ENCODE results near the gene GBX2.
A peak's percentile ranks its signal among the peaks of the same experiment; 100 is the strongest.

GBX2 gene

DNA sequence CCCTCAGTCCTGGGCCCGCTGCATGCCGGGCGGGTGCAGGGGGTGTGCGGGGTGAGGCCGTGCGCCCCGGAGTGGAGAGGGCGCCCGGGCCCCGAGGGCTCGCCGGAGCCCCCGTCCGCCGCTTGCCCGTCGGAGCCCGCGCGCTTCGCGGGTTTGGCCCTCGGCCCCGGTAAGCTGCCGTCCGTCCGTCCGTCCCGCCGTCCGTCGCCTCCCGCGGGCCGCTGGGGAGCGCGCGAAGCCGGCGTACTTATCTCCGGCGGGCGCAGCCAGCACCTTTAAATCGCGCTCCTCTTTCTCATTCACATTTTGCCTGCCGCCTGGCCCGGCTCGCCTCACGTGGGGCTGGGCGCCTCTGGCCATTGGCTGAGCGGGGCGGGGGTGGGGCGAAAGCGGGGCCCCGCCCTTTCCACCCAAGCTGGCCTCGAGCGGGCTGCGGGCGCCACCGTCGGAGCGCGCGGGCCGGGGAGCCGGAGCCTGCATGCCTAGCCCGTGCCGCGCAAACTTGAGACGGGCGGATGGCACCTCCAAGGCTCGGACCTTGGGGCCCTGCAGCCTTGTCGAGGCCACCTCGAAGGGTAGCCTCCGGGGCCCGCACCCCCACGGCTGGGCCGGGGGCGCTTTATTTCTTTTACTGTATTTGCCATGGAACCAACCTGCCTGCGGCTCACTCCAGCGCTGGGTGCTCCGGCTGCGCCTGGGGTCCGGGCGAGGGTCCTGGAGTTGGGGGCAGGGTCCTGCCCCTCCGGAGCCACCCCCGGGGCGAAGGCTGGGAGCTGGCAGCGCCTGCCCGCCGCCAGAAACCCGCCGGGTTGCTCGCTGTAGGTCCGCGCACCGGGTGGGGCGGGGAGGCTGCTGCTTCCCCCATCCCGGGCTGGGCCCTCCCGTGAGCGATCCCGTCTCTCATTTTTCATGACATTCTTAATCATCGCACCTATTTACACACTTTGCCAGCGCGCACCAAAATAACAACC, at the start of gene GBX2:
Gene GBX2 (minus strand): TSS at position 277 of the 971 bp plus-strand sequence. CDS start 415 bp downstream, outside the sequence.
- peak; percentile 37 for DNase-seq

DNA sequence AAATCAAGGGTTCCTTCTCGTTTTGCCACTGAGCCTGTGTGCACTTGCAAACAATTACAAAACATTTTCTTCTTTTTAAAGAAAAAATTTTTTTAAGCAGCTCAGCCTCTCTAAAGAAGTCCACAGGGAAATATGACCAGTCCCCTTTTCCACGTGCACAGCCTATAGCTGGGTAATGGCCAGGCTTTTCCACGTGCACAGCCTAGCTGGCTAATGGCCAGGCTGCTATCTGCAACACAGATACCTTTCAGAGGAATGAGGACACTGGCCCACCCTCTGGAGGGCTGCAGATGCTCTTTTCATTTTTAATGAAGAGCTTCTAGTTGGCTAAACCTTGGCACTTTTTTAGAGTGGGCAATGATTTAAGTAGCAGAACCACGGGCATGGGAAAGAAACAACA, 49.7 kb upstream of the GBX2 start:
- no peak for DNase-seq

DNA sequence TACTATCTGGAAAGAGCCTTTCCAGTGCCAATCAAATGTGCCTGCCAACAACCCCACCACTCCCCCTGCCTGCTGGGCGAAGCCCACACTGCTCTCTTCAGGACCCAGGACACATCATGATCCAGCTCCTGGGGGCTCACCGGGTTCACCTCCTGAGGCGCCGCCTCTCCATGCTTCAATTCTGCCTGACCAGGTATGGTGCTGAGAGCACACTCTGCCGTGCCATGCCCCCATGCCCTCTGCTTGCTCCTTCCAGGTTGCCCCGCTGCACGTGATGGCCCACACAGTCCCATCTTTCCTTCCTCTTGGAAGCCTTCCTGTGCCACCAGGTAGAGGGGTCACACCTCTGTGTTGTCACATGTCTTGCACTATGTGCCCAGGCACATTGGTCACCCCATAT, 48.5 kb upstream of the GBX2 start:
- DNase-seq = no peak

DNA sequence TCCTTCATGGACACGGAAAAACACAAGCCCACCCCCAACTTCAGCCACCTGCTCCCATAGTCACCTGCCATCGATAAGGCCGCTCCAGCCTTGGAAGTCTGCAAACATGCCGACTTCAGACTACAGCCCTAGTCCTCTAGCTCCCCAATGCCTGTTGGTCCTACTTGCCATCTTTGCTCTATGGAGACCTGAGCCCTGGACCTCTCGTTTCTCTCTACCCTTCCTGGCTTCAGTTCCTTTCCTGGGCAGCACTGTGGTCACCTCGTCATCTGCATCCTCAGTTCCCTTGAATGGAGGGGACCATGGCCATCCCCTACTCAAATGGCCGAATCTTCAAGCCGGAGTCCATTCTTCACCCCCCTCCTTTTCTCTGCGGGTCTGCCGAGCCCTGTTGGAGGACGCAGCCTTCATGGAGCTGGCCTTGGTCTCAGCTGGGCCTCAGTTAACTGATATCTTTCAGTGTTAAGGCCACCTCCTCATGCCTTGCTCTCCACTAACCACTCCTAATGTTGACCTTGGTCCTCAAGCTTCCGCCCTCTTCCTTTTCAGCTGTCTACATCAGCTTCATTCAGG, 47.7 kb upstream of the GBX2 start:
- no peak for DNase-seq

DNA sequence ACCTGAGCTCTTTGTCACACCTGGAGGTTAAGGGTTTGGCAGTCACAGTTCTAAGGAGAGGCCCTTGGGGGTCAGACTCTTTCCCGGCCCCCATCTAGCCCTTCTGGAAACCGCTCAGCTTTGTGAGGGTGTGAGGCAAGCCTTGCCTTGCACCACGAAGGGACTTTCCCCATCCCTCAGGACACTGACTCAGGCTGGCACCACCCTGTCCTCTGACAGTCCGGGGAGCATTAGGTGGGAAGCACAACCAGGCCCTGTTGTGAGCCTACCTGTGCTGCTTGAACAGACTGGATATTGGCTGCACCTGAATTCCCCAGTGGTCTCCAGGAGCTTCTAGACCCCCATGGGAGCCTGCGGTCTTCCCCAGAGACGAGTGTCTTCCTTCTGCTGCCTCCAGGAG, 47.0 kb upstream of the GBX2 start:
- no peak for DNase-seq

DNA sequence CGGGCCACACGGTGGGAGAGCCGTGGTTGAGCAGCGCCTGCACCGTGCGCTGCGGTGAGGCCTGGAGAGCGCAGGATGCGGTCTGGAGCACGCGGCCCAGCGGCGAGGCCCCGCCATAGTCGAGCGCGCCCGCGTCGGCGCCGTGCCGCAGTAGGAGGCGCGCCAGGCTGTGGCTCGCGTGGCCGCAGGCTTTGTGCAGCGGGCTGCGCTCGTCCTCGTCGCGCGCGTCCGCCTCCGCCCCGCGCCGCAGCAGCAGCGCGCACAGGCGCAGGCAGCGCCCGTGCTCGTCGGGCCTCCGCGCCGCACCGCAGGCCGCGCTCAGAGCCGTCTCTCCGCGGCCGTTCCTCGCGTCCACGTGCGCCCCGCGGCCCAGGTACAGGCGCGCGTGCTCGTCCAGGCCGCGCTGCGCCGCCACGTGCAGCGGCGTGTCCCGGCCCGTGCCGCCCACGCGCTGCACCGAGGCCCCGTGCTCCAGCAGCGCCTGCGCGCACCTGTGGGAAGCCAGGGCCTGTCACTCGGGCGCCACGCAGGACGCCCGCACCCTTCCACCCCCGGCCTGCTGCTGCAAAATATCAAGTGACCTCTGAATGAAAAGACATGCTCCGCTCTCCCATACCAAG, 46.3 kb upstream of the GBX2 start:
- no peak for DNase-seq

DNA sequence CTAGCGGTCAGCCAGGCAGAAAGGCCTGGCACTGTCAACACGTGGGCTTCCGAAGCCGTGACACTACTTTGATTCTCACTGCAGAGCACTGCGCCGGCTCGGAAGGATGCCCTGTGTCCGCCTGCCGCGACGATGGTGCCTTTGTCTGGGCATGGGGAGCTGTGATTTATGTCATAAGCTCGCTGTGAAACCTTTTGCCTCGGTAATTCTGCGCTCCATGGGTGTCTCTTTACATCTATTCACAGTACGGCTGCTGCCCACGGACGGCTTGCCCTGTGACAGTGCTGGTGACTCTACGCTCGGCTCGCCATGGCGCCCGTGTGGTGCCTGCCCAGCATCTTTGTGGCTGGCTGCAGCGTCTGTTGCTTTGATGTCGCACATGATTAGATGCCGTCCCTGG, 43.1 kb upstream of the GBX2 start:
- DNase-seq = no peak

DNA sequence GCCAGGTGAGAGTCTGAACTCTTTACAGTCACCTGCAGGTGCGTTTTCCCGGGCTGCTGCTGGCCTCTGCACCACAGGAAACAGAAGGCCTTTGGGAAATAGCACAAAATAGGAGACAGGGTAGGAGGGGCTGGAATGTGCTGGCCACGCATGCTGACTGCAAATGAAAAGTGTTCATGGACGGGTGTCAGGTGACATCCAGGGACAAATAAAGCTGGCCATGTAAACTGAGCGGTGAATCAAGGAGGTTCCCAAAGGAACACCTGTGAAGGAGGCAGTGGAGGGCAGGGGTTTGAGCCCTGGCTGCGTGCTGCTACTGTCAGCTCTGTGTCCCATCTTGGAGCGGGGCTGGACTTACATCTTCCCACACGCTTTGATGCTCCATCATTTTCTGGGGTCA, 42.4 kb upstream of the GBX2 start:
- DNase-seq = no peak

DNA sequence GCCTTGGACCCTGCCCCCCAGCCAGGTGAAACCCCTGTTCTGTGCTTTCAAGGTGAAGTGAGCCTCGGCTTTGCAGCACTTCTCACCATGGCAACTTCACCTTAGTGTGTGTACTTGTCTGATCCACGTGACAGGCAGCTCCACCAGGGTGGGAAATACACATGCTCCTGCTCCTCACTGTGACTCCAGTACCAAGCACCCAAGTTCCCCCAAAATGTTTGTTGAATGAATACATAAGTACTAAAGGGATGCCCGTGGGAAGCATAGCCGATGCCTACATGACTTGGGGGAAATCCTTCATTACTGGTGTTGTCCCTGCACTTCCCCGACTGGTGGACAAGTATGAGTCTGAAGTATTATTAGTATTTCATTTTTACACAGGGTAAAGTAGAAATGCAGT, 41.8 kb upstream of the GBX2 start:
- no peak for DNase-seq

DNA sequence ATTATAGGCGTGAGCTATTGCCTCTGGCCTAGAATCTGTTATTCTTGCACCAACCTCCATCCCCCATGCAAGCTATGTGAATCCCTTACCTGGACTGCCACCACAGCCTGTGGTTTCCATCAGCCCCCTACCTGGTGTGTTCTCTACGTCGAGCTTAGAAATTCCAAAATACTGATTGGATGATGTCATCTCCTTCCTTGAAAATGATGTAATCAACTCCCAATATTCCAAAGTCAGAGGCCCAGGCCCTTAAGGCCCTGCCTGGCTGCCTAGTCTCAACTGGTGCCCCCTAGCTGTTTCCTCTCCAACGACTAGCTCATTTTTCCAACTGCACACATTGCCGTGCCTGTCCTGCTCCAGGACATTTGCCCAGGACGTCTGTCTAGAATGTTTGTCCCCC, 41.3 kb upstream of the GBX2 start:
- no peak for DNase-seq

DNA sequence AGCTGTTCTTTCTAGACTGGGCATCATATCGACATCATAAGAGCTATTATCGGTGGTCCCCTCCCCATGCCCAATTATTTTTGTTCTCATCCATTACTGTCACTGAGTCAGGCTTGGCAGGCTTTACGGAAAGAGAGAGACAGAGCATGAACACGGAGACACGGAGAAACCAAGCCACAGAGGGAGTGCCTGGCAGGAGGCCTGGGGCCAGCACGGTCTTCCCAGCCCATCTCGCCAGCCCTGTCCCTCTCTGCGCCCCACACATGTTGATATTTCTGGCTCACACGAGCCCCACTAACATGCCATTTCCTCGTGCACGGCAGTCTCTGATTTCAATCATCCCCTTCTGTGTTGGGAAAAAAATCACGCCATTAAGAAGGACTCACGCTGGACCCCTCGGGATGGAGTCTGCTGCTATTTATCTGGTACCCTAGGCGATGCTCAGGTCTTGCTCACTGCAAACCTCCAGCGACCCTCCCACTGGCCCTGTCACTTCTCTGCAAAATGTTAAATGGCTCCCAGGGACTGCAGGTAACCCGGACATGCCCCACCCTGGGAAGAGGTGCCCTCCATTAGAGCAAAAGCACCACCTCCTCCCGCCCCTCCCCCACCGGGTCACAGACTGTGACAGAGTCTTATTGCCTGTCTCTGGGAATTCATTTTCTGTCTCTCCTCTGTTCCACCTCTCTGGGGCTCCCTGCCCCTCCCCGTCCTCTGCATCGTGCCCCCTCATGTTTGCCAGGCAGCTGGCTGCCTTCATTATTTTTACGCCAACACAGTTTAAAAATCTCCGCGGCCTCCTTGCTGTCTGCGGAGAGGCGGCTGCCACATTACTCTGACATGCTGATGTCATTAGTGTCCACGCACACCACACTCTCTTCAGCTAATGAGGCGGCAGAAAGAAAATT, 40.1 kb upstream of the GBX2 start:
- DNase-seq = no peak

DNA sequence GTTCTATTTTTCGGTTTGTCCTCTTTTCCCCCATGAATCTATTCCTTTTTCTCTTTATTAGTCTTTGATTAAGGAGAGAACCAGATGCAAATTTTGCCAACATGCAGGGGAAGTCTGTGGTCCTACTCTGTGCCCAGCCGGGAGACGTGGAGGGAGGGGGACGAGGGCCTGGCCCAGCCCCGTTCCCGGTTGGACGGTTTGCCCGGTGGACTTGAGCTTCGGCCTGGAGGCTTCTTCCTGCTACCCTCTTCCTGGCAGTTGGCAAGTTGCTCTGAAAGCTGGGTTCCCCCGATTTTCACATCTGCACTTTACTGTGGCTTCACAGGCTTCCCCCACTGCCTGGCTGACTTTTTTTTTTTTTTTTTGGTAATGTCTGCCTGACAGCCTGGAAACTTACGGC, 39.3 kb upstream of the GBX2 start:
- no peak for DNase-seq

DNA sequence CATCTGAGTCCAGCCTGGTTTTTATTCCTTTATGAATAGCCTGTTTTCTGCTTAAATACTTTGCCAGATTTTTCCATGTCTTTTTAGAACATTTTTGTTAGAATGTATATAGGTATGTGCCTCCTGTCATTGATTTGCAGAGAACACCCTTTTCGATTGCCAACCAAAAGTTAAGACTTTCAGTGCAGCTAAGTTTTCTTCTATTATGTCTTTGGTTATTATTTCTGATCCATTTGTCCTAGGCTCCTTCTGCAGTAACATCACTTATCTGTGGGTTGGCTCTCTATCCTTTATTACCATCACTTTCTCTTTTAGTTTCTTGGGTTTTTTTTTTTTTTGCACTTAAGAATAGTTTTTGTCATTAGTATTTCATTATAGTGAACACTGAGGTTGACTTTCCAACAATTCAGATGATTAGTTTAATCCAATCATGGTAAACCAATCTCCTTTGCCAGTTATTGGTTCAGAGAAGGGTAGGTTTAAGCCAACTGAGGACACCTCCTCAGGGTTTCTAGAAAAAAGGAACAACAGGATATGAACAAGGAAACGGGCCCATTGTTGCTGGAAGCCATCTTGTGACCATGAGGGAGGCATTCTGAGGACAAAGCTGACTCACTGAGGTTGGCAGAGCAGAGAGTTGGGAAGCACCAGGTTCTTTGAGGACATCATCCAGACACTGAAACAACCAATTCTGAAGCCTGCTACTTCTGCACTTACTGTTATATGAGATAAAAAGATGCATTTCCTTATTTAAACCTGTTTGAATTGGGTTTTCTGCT, 37.9 kb upstream of the GBX2 start:
- no peak for DNase-seq

DNA sequence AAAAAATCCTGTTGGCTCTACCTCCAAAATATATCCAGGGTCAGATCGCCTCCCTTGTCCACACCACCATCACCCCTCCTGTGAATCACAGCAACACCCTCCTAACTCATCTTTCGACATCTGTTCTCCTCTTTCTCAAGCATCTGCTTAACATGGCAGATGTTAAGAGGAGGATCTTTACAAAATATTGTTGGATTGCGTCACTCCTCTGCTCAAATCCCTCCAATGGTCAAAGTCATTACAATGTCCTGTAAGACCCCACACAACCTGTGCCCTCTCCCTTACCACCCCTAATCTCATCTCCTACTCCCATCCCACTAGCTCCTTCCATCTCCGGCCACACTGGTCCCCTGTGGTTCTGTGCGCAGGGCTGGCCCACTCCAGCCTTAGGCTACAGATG, 36.8 kb upstream of the GBX2 start:
- DNase-seq = no peak

DNA sequence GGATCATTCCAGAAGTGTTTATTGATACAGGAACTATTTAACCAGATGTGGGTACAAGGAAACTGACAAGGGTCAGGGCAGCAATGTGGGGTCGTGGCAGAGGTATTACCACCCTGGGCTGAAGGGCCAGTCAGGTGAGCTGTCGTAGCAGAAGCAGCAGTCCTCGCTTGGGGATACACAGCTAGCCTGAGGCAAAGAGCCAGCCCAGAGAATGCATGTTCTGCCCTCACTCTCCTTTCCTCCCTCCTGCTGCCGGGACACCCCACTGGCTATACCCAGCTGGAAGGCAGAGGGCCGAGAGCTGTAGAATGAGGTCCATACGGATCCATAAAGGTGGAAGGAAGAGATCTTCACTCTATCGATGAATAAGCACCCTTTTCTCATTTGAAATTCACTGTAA, 32.2 kb upstream of the GBX2 start:
- DNase-seq = no peak

DNA sequence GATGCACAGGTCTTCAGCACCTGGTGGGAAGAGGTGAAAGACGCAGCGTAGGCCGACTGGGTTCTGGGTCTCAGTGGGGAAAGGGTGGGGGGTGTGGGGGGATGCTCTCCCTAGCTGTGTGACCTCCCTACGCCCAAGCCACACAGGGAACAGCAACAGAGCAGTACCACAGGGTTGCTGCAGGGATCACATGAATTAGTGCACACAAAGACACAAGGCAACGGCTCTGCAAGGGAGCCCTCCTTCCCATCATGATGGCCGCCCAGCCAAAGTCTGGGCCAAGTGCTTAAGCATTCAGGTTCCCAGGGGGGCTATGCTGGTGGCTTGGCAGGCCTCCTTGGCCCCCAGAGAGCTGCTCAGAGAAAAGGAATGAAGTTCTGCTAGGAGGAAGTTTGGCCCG, 28.2 kb upstream of the GBX2 start:
- DNase-seq = no peak

DNA sequence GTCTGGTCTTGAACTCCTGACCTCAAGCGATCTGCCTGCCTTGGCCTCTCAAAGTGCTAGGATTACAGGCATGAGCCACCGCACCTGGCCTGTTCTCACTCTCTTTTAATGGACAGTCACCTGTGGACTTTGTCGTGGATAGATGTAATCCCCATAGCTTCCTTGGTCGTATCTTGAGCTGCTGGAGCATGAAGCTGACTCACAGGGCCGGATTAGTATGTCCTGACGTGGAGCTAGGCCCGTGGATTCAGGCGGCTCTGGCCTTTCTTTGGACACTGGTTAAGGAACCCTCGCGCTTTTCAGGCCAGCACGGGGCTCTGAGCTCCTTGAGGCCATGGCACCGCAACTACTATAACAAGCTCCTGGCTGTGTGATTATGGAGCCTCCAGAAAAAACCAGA, 27.5 kb upstream of the GBX2 start:
- no peak for DNase-seq

DNA sequence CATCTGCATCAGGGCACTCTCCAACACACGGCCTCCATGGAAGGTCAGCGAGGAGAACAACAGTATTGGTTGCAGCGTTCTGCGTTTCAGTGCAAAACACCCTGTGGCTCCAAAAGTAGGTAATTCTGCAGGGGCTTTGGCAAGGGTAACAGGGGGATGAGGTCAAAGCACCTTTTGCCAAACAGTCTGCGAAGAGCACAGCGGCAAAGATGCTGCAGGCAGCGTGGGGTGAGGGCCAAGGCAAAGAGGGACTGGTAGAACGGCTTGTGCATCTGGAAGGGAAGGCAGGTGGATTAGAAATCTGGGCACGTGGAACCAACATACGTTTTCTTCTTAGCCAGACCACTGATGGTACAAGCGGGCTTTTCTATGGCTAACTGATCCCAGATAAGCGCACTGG, 26.6 kb upstream of the GBX2 start:
- DNase-seq = no peak

DNA sequence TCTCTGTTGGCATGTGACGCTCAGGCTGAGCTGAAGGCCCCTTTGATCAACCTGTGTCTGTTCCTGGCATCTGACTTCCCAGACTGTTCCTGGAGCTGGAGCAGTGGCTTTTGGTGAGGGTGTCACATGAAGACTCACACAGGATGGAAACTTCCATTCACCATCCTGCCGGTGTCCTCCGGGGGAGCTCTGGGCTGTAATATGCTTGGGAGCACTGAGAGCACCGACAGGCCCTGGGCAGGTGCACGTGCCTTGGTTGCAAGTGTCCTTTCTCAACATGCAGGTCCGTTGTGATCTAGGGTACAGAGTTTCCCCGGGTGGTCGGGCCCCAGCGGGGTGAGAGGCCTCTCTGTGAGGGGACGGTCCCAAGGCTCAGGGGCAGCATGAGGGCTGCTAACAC, 24.8 kb upstream of the GBX2 start:
- DNase-seq = no peak

DNA sequence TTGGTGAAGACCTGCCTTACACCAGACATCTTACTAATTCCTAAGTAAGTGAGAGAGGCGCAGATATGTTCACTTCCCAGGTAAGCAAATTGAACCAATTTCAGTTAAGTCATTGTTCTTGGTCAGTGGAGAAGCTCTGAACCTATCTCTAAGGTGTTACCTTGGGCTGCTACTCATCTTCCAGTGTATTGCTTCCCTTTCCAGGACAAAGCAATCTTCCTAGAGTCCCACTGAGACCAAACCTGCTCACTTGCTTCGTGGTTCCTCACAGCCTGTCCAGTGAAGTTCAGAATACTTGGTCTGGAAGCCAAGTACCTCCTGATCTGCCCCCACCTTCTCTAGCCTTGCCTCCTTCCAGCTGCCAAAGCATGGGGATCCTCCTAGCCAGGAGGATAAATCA, 22.5 kb upstream of the GBX2 start:
- no peak for DNase-seq

DNA sequence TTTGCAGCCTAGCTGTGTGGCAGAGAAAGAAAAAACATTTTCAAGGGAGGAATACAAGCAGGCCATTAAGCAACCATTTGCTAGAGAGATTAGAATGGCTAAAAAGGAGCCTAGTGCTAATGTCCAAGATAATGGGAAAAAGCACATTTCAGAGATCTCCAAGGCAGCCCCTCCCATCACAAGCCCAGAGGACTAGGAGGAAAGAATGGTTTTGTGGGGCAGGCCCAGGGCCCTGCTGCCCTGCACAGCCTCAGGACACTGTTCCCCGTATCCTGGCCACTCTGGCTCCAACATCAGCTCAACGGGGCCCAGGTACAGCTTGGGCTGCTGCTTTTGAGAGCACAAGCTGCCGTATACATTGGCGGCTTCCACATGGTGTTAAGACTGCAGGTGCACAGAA, 16.5 kb upstream of the GBX2 start:
- no peak for DNase-seq

DNA sequence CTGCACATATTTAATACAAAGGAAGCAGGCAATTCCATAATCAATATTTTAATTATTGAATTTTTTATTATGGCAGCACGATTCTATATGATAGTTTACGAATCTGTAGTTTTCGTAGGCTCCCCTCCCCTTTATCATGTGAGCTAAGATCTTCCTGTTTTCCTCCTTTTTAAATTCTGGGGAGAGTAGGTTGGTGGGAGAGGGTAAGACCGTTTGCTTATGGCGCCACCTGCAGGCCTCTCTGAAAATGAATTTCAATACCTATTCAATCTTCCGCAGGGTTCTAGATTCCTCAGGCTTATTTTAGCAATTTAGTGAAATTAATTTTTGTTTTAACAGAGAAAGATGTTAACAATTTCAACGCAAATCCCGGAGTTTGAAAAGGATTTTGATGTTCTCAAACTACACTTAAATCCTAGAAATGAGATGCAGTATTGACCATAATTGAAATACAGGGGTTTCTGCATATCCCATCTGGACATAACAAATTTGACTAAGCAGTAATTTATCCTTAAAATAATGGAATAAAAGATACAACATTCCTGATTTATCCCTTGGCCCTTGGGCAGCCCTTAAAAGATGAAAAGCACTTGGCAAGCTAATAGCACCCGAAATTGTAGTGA, 12.8 kb upstream of the GBX2 start:
- DNase-seq = peak; percentile 36

Data from amniotic stem cell (primary cell).